Left renal cortex interstitium (tissue), 4 donors: Measurements from ENCODE around the gene FBXW5. TPM values are rescaled to one million over a fixed set of nuclear protein-coding genes. Genes with fewer than 3 reads are reported as not detected.

ENCODE experiments used
- polyA plus RNA-seq, 4 donors: library from polyadenylated mRNA; unstranded; fragments of 120-200 nt; gene quantifications; one replicate each; pipeline ENCODE4 v1.2.1, GENCODE V29; 2013; ENCODE audit not compliant: insufficient read length in 4 of 4

Gene FBXW5
- polyA plus RNA-seq, 4 donors: 37.8 to 69.9 (median 60.6) TPM

Other genes starting within 250 kb of the FBXW5 start
- gene DIPK1B, start 232.2 kb downstream of the FBXW5 start, polyA plus RNA-seq: 10 to 100 TPM; 28.5 to 47.3 (median 40.1) TPM
- gene LCN10, start 201.8 kb downstream of the FBXW5 start, polyA plus RNA-seq: 1 to 10 TPM in 3 of 4 donors, under 1 TPM in 1; 0.47 to 2.0 (median 1.4) TPM
- gene LCN6, start 196.2 kb downstream of the FBXW5 start, polyA plus RNA-seq: not detected
- under 1 TPM in 3 of 4 donors, not detected in 1; 0.25 to 0.55 (median 0.49) TPM for gene LCN8, start 186.5 kb downstream of the FBXW5 start, polyA plus RNA-seq
- gene LCN15, start 180.2 kb downstream of the FBXW5 start, polyA plus RNA-seq: under 1 TPM; 0.07 to 0.17 (median 0.12) TPM
- gene TMEM141, start 153.4 kb downstream of the FBXW5 start, polyA plus RNA-seq: 100 to 1,000 TPM in 1 of 4 donors, 10 to 100 TPM in 3; 68.8 to 101 (median 78.3) TPM
- gene CCDC183, start 148.4 kb downstream of the FBXW5 start, polyA plus RNA-seq: 1 to 10 TPM; 3.7 to 7.7 (median 5.4) TPM
- gene RABL6, start 136.8 kb downstream of the FBXW5 start, polyA plus RNA-seq: 10 to 100 TPM; 55.1 to 83.6 (median 75.9) TPM
- 1 to 10 TPM in 3 of 4 donors, under 1 TPM in 1; 0.68 to 1.8 (median 1.3) TPM for gene AJM1, start 102.3 kb downstream of the FBXW5 start, polyA plus RNA-seq
- gene PHPT1, start 95.3 kb downstream of the FBXW5 start, polyA plus RNA-seq: 100 to 1,000 TPM in 3 of 4 donors, 10 to 100 TPM in 1; 60.1 to 135 (median 115) TPM
- 10 to 100 TPM in 2 of 4 donors, 1 to 10 TPM in 2; 3.5 to 13.4 (median 8.9) TPM for gene MAMDC4, start 92.4 kb downstream of the FBXW5 start, polyA plus RNA-seq
- gene EDF1, start 78.4 kb downstream of the FBXW5 start, polyA plus RNA-seq: 100 to 1,000 TPM; 342 to 455 (median 391) TPM
- 10 to 100 TPM; 11.2 to 17.9 (median 14.8) TPM for gene TRAF2, start 58.2 kb downstream of the FBXW5 start, polyA plus RNA-seq
- 1 to 10 TPM in 2 of 4 donors, under 1 TPM in 2; 0.51 to 1.2 (median 1.0) TPM for gene C8G, start 505 bp upstream of the FBXW5 start, polyA plus RNA-seq
- 10 to 100 TPM; 15.7 to 53.5 (median 30.7) TPM for gene LCN12, start 7.5 kb upstream of the FBXW5 start, polyA plus RNA-seq
- 10 to 100 TPM; 34.0 to 80.6 (median 34.4) TPM for gene PTGDS, start 32.8 kb upstream of the FBXW5 start, polyA plus RNA-seq
- under 1 TPM in 3 of 4 donors, not detected in 1; 0.08 to 0.41 (median 0.17) TPM for gene LCNL1, start 38.3 kb upstream of the FBXW5 start, polyA plus RNA-seq
- gene PAXX, start 47.7 kb upstream of the FBXW5 start, polyA plus RNA-seq: 10 to 100 TPM; 22.4 to 53.2 (median 41.4) TPM
- 1 to 10 TPM in 1 of 4 donors, under 1 TPM in 3; 0.49 to 1.2 (median 0.74) TPM for gene CLIC3, start 51.8 kb upstream of the FBXW5 start, polyA plus RNA-seq
- gene ABCA2, start 83.5 kb upstream of the FBXW5 start, polyA plus RNA-seq: 10 to 100 TPM; 36.4 to 60.9 (median 55.4) TPM
- gene FUT7, start 87.3 kb upstream of the FBXW5 start, polyA plus RNA-seq: under 1 TPM in 2 of 4 donors, not detected in 2; 0.08 to 0.12 TPM
- gene NPDC1, start 101.4 kb upstream of the FBXW5 start, polyA plus RNA-seq: 10 to 100 TPM; 19.8 to 46.8 (median 34.4) TPM
- 1 to 10 TPM; 2.8 to 6.0 (median 5.1) TPM for gene ENTPD2, start 109.3 kb upstream of the FBXW5 start, polyA plus RNA-seq
- gene SAPCD2, start 125.8 kb upstream of the FBXW5 start, polyA plus RNA-seq: 10 to 100 TPM in 1 of 4 donors, 1 to 10 TPM in 3; 5.5 to 10.0 (median 8.6) TPM
- 1 to 10 TPM; 4.2 to 7.4 (median 5.9) TPM for gene UAP1L1, start 132.8 kb upstream of the FBXW5 start, polyA plus RNA-seq
- gene MAN1B1, start 142.2 kb upstream of the FBXW5 start, polyA plus RNA-seq: 10 to 100 TPM; 46.5 to 70.7 (median 63.1) TPM
- gene DPP7, start 170.0 kb upstream of the FBXW5 start, polyA plus RNA-seq: 10 to 100 TPM; 14.5 to 31.9 (median 25.1) TPM
- gene GRIN1, start 194.4 kb upstream of the FBXW5 start, polyA plus RNA-seq: under 1 TPM in 3 of 4 donors, not detected in 1; 0.06 to 0.60 (median 0.20) TPM
- gene LRRC26, start 225.3 kb upstream of the FBXW5 start, polyA plus RNA-seq: under 1 TPM in 3 of 4 donors, not detected in 1; 0.12 to 0.29 (median 0.17) TPM
- gene TMEM210, start 227.3 kb upstream of the FBXW5 start, polyA plus RNA-seq: under 1 TPM in 1 of 4 donors, not detected in 3; 0.16 TPM
- gene ANAPC2, start 243.8 kb upstream of the FBXW5 start, polyA plus RNA-seq: 10 to 100 TPM; 31.3 to 56.1 (median 44.4) TPM
- 10 to 100 TPM; 44.5 to 78.1 (median 56.9) TPM for gene SSNA1, start 243.9 kb upstream of the FBXW5 start, polyA plus RNA-seq